Mucosa of rectum (tissue), 2 donors: ENCODE measurements around the gene HRNR.

ENCODE experiments used
- H3K27ac ChIP-seq, 2 donors: one replicate each; pipeline ENCODE4 v1.7.0; 2013; ENCODE audit warnings: inconsistent platforms in 2 of 2, low read depth in 2 of 2, low read length in 2 of 2
- H3K27me3 ChIP-seq, 2 donors: one replicate each; pipeline ENCODE4 v1.7.0; 2013; ENCODE audit warnings: low read length in 2 of 2; ENCODE audit not compliant: control insufficient read depth in 2 of 2, insufficient read depth in 2 of 2
- H3K36me3 ChIP-seq, 2 donors: one replicate each; pipeline ENCODE4 v1.7.0; 2013; ENCODE audit warnings: low read length in 2 of 2; ENCODE audit not compliant: control insufficient read depth in 2 of 2, insufficient read depth in 2 of 2
- H3K4me1 ChIP-seq, 2 donors: one replicate each; pipeline ENCODE4 v1.7.0; 2013; ENCODE audit warnings: low read length in 2 of 2, mild to moderate bottlenecking in 1 of 2; ENCODE audit not compliant: control insufficient read depth in 2 of 2, insufficient read depth in 2 of 2
- H3K4me3 ChIP-seq, 2 donors: one replicate each; pipeline ENCODE4 v1.7.0; 2013; ENCODE audit warnings: low read length in 2 of 2
- H3K9ac ChIP-seq, 2 donors: one replicate each; pipeline ENCODE4 v1.7.0; 2013; ENCODE audit warnings: low read length in 2 of 2, low read depth in 1 of 2, mild to moderate bottlenecking in 1 of 2
- H3K9me3 ChIP-seq, 2 donors: one replicate each; pipeline ENCODE4 v1.7.0; 2013; ENCODE audit warnings: low read length in 2 of 2; ENCODE audit not compliant: control insufficient read depth in 2 of 2
- donor health status: healthy.
- donor health status: Normal muscosa, but diverticular disease.

The HRNR gene

GRCh38 chr1:152189657-152190442 is 34.1 kb downstream of the HRNR start:
- Histone ChIP-seq H3K27ac (no peak overlapping the region), H3K9ac (no peak overlapping the region), H3K4me1 (no peaks in the 10 kb centered on the region)

GRCh38 chr1:152188673-152189591 is 35.1 kb downstream of the HRNR start:
- Histone ChIP-seq H3K36me3 (no peaks in the 10 kb centered on the region), H3K4me1 (no peaks in the 10 kb centered on the region), H3K4me3 (peak overlapping the region; percentile 20 to 70), H3K27ac (peak overlapping the region in 1 of 2 donors; percentile 16), H3K9me3 (no peaks in the 10 kb centered on the region), H3K9ac (peak overlapping the region; percentile 33 to 36), H3K27me3 (peaks cover 0 to 13% of the 10 kb centered on the region in 2 donors)

More at GRCh38 chr1:152189657-152190442, 34.1 kb downstream of the HRNR start:
- no peaks in the 10 kb centered on the region for H3K36me3 ChIP-seq
- peaks cover 0 to 13% of the 10 kb centered on the region in 2 donors for H3K27me3 ChIP-seq
- H3K9me3 ChIP-seq, result no peaks in the 10 kb centered on the region
- H3K4me3 ChIP-seq, result peak overlapping the region; percentile 20 to 70

GRCh38 chr1:152186556-152187285 is 37.3 kb downstream of the HRNR start:
- Histone ChIP-seq H3K27ac (no peak overlapping the region), H3K9me3 (no peaks in the 10 kb centered on the region), H3K36me3 (no peaks in the 10 kb centered on the region), H3K9ac (no peak overlapping the region), H3K4me1 (no peaks in the 10 kb centered on the region), H3K4me3 (no peak overlapping the region), H3K27me3 (peaks cover 0 to 13% of the 10 kb centered on the region in 2 donors)

GRCh38 chr1:152185544-152186391 is 38.2 kb downstream of the HRNR start:
- Histone ChIP-seq H3K4me3 (no peak overlapping the region), H3K27ac (no peak overlapping the region), H3K36me3 (no peaks in the 10 kb centered on the region), H3K4me1 (no peaks in the 10 kb centered on the region), H3K9me3 (no peaks in the 10 kb centered on the region), H3K27me3 (peaks cover 0 to 5% of the 10 kb centered on the region in 2 donors), H3K9ac (no peak overlapping the region)

GRCh38 chr1:152182944-152183361 is 41.0 kb downstream of the HRNR start:
- Histone ChIP-seq H3K4me3 (no peak overlapping the region), H3K4me1 (no peaks in the 10 kb centered on the region), H3K27ac (no peak overlapping the region), H3K36me3 (no peaks in the 10 kb centered on the region), H3K27me3 (no peaks in the 10 kb centered on the region), H3K9ac (no peak overlapping the region), H3K9me3 (no peaks in the 10 kb centered on the region)

GRCh38 chr1:152182431-152182830 is 41.6 kb downstream of the HRNR start:
- no peaks in the 10 kb centered on the region for H3K4me1 ChIP-seq
- no peaks in the 10 kb centered on the region for H3K36me3 ChIP-seq
- no peak overlapping the region for H3K4me3 ChIP-seq
- no peaks in the 10 kb centered on the region for H3K27me3 ChIP-seq
- H3K27ac ChIP-seq, result no peak overlapping the region
- no peak overlapping the region for H3K9ac ChIP-seq
- no peaks in the 10 kb centered on the region for H3K9me3 ChIP-seq

- Histone ChIP-seq H3K36me3 (no peaks in the 10 kb centered on the region), H3K9me3 (peaks cover 0 to 2% of the 10 kb centered on the region in 2 donors), H3K4me1 (no peaks in the 10 kb centered on the region), H3K27me3 (no peaks in the 10 kb centered on the region), H3K9ac (no peak overlapping the region), H3K4me3 (no peak overlapping the region), H3K27ac (no peak overlapping the region)
Measured at GRCh38 chr1:152179566-152179965, 44.4 kb downstream of the HRNR start.

- Histone ChIP-seq H3K36me3 (no peaks in the 10 kb centered on the region), H3K4me3 (no peak overlapping the region), H3K27me3 (no peaks in the 10 kb centered on the region), H3K4me1 (no peaks in the 10 kb centered on the region), H3K27ac (no peak overlapping the region), H3K9me3 (no peaks in the 10 kb centered on the region), H3K9ac (no peak overlapping the region)
Measured at GRCh38 chr1:152170287-152170905, 53.6 kb downstream of the HRNR start.
